Measurements from ENCODE around the gene CTBP2. TPM values are rescaled to one million over a fixed set of nuclear protein-coding genes. Genes with fewer than 3 reads are reported as not detected.

Gene CTBP2
- total RNA-seq, 1 experiment from 2014 or later, result 125 TPM

GRCh38 chr10:125022671-125023070 lies 137.7 kb downstream of the CTBP2 start:
- Histone ChIP-seq H3K36me3 (ENCODE audit: control insufficient read depth, insufficient read depth, low read length) (no peaks in the 10 kb centered on the region), H3K27ac (ENCODE audit: low read length) (no peak overlapping the region), H3K4me1 (ENCODE audit: control insufficient read depth, insufficient read depth, low read length) (no peaks in the 10 kb centered on the region), H3K9me3 (ENCODE audit: control insufficient read depth, insufficient read depth, low read depth, low read length) (no peaks in the 10 kb centered on the region), H3K4me3 (ENCODE audit: low read depth in 2 of 2, low read length in 2 of 2) (no peak overlapping the region), H3K27me3 (ENCODE audit: control insufficient read depth, insufficient read depth, low read length) (no peaks in the 10 kb centered on the region)
- DNase-seq (ENCODE audit: low read depth, low spot score) (no peak), ATAC-seq (no peak)
- in situ Hi-C loops (cut with HindIII; ENCODE audit: low pct_unique_long_range_greater_than_20kb, low sequenced_read_pairs) (no loop called here), intact Hi-C loops (cut with micrococcal nuclease; ENCODE audit: unreplicated experiment) (no loop called here)
- CTCF ChIA-PET, result no interaction called here
- TF ChIP-seq REST (IDR thresholded peaks at IDR 0.05; ENCODE audit: insufficient read depth in 1 of 2, low read depth in 2 of 2, low read length in 1 of 2) (no peak), CTCF (IDR thresholded peaks at IDR 0.05) (no peak)
- POLR2A ChIA-PET, result no interaction called here
- BruUV-seq (replicated peaks), result no TSS peak

- Histone ChIP-seq H3K36me3 (ENCODE audit: control insufficient read depth, insufficient read depth, low read length) (no peaks in the 10 kb centered on the region), H3K9me3 (ENCODE audit: control insufficient read depth, insufficient read depth, low read depth, low read length) (no peaks in the 10 kb centered on the region), H3K27ac (ENCODE audit: low read length) (no peak overlapping the region), H3K4me3 (ENCODE audit: low read depth in 2 of 2, low read length in 2 of 2) (no peak overlapping the region), H3K27me3 (ENCODE audit: control insufficient read depth, insufficient read depth, low read length) (no peaks in the 10 kb centered on the region), H3K4me1 (ENCODE audit: control insufficient read depth, insufficient read depth, low read length) (no peaks in the 10 kb centered on the region)
- TF ChIP-seq REST (IDR thresholded peaks at IDR 0.05; ENCODE audit: insufficient read depth in 1 of 2, low read depth in 2 of 2, low read length in 1 of 2) (no peak), TCF7L2 (IDR thresholded peaks at IDR 0.05; ENCODE audit: low read depth, low read length) (no peak), SIN3A (IDR thresholded peaks at IDR 0.05; ENCODE audit: borderline replicate concordance, insufficient read depth, low read depth, low read length) (no peak), CTCF (IDR thresholded peaks at IDR 0.05) (no peak), POLR2AphosphoS5 (IDR thresholded peaks at IDR 0.05; ENCODE audit: low read depth, low read length) (no peak)
- CTCF ChIA-PET, result no interaction called here
- ATAC-seq (no peak), DNase-seq (ENCODE audit: low read depth, low spot score) (no peak)
- POLR2A ChIA-PET, result no interaction called here
- intact Hi-C loops (cut with micrococcal nuclease; ENCODE audit: unreplicated experiment), result no loop called here
- no TSS peak for BruUV-seq (replicated peaks)
- in situ Hi-C loops (cut with HindIII; ENCODE audit: low pct_unique_long_range_greater_than_20kb, low sequenced_read_pairs), result no loop called here
These were observed 138.5 kb downstream of the CTBP2 start for GRCh38 chr10:125021686-125022344.

Data from Panc1 (cell line).